GM19043 (cell line): Measurements from ENCODE around the gene MLX.
"Not testable (repeated sequence)": the region's sequence is repeated elsewhere in the genome, so short reads cannot be mapped to it uniquely, and the experiment has no call there.

Experiments
- ATAC-seq: cut with Tn5 transposase; IDR thresholded peaks from one replicate; pipeline ENCODE4 v1.9.1; 2021; ENCODE audit warnings: low read depth; ENCODE audit not compliant: unreplicated experiment

MLX gene

GRCh38 chr17:42554250-42555121 lies 12.4 kb upstream of the MLX start:
- peak; percentile 78 for ATAC-seq

GRCh38 chr17:42555122-42555622 lies 11.7 kb upstream of the MLX start:
- no peak for ATAC-seq

- not testable (repeated sequence) for ATAC-seq
These were observed 10.8 kb upstream of the MLX start for GRCh38 chr17:42555961-42556617.

GRCh38 chr17:42559075-42559474 lies 7.8 kb upstream of the MLX start:
- no peak for ATAC-seq

- no peak for ATAC-seq
These were observed 6.7 kb upstream of the MLX start for GRCh38 chr17:42560246-42560645.

- no peak for ATAC-seq
These were observed 5.0 kb upstream of the MLX start, which contains the start of gene COASY for GRCh38 chr17:42561897-42562387. COASY (plus strand) TSS chr17:42562148; CDS start chr17:42562623, 475 bp downstream.

GRCh38 chr17:42562388-42563142 lies 4.3 kb upstream of the MLX start:
- no peak for ATAC-seq

GRCh38 chr17:42563143-42563509 lies 3.8 kb upstream of the MLX start:
- no peak for ATAC-seq

- ATAC-seq: no peak
These were observed 3.4 kb upstream of the MLX start for GRCh38 chr17:42563543-42563942.

GRCh38 chr17:42563950-42564349 lies 3.0 kb upstream of the MLX start:
- no peak for ATAC-seq

- no peak for ATAC-seq
These were observed 1.9 kb upstream of the MLX start for GRCh38 chr17:42564815-42565522.

- no peak for ATAC-seq
These were observed 1.2 kb upstream of the MLX start for GRCh38 chr17:42565523-42566214.

GRCh38 chr17:42566215-42566882 lies 551 bp upstream of the MLX start:
- no peak for ATAC-seq

- ATAC-seq: no peak
These were observed 1.6 kb downstream of the MLX start for GRCh38 chr17:42568341-42569111.

GRCh38 chr17:42571435-42572225 lies 4.7 kb downstream of the MLX start:
- no peak for ATAC-seq

GRCh38 chr17:42573095-42573494 lies 6.2 kb downstream of the MLX start:
- no peak for ATAC-seq

GRCh38 chr17:42574463-42574862 lies 7.6 kb downstream of the MLX start:
- no peak for ATAC-seq

GRCh38 chr17:42577140-42577531 lies 10.2 kb downstream of the MLX start:
- no peak for ATAC-seq
